ENCODE results near the gene WWTR1. TPM values are rescaled to one million over a fixed set of nuclear protein-coding genes. Genes with fewer than 3 reads are reported as not detected.

Gene WWTR1
- 100 to 1,000 TPM in 1 of 10 donors, 10 to 100 TPM in 9; 62.6 to 110 (median 72.5) TPM for polyA plus RNA-seq (ENCODE audit: insufficient read length in 10 of 10)
- long read RNA-seq, donor 1, transcript WWTR1-201 (7 exons, 2,103 nt) = major isoform, 12 of 13 reads
- long read RNA-seq, donor 1, partial matches to known transcripts = 0 of 13 reads
- long read RNA-seq, donor 1, other reads (novel, unspliced or antisense) = 0 of 13 reads
- long read RNA-seq, donor 2, transcript WWTR1-201 (7 exons, 2,103 nt) = major isoform, 7 of 8 reads
- long read RNA-seq, donor 2, partial matches to known transcripts = 0 of 8 reads
- long read RNA-seq, donor 2, other reads (novel, unspliced or antisense) = 0 of 8 reads
- long read RNA-seq, donor 3 = 0 reads
- long read RNA-seq, donor 4, partial matches to known transcripts = 0 of 2 reads
- long read RNA-seq, donor 4, other reads (novel, unspliced or antisense) = 0 of 2 reads
- long read RNA-seq, donor 5, transcript WWTR1-201 (7 exons, 2,103 nt) = major isoform, 12 of 43 reads
- long read RNA-seq, donor 5, partial matches to known transcripts = 29 of 43 reads
- long read RNA-seq, donor 5, other reads (novel, unspliced or antisense) = 0 of 43 reads
- long read RNA-seq, donor 6, transcript WWTR1-201 (7 exons, 2,103 nt) = major isoform, 11 of 13 reads
- long read RNA-seq, donor 6, partial matches to known transcripts = 0 of 13 reads
- long read RNA-seq, donor 6, other reads (novel, unspliced or antisense) = 0 of 13 reads
- long read RNA-seq, donor 7, transcript WWTR1-201 (7 exons, 2,103 nt) = major isoform, 8 of 8 reads
- long read RNA-seq, donor 7, partial matches to known transcripts = 0 of 8 reads
- long read RNA-seq, donor 7, other reads (novel, unspliced or antisense) = 0 of 8 reads
- long read RNA-seq, donor 8, transcript WWTR1-201 (7 exons, 2,103 nt) = major isoform, 9 of 11 reads
- long read RNA-seq, donor 8, partial matches to known transcripts = 0 of 11 reads
- long read RNA-seq, donor 8, other reads (novel, unspliced or antisense) = 0 of 11 reads
- long read RNA-seq, donor 9, partial matches to known transcripts = 0 of 1 reads
- long read RNA-seq, donor 9, other reads (novel, unspliced or antisense) = 0 of 1 reads

GRCh38 chr3:149657926-149658743 lies at the start of gene WWTR1:
TSS of gene WWTR1 (minus strand) at chr3:149658025. CDS start at chr3:149657306, 719 bp downstream.
- peak; percentile 94 to 97 (median 97) for DNase-seq

- DNase-seq = peak; percentile 89 to 96 (median 91)
Measured at GRCh38 chr3:149706905-149707304, 49.1 kb upstream of the WWTR1 start.

- no peak for DNase-seq
Measured at GRCh38 chr3:149705416-149705815, 47.6 kb upstream of the WWTR1 start.

GRCh38 chr3:149703466-149703865 lies 45.6 kb upstream of the WWTR1 start:
- peak in 2 of 3 donors; percentile 24 to 34 for DNase-seq

GRCh38 chr3:149702691-149703441 lies 45.0 kb upstream of the WWTR1 start:
- DNase-seq = peak in 2 of 3 donors; percentile 60 to 82

- no peak for DNase-seq
Measured at GRCh38 chr3:149701977-149702350, 44.1 kb upstream of the WWTR1 start.

GRCh38 chr3:149701206-149701976 lies 43.6 kb upstream of the WWTR1 start:
- DNase-seq = no peak

- DNase-seq = no peak
Measured at GRCh38 chr3:149688122-149688757, 30.4 kb upstream of the WWTR1 start.

GRCh38 chr3:149686996-149687395 lies 29.2 kb upstream of the WWTR1 start:
- no peak for DNase-seq

- no peak for DNase-seq
Measured at GRCh38 chr3:149678351-149678950, 20.6 kb upstream of the WWTR1 start.

GRCh38 chr3:149673393-149673792 lies 15.6 kb upstream of the WWTR1 start:
- DNase-seq = peak in 1 of 3 donors; percentile 21

GRCh38 chr3:149670742-149671492 lies 13.1 kb upstream of the WWTR1 start:
- no peak for DNase-seq

- no peak for DNase-seq
Measured at GRCh38 chr3:149667576-149667975, 9.8 kb upstream of the WWTR1 start.

GRCh38 chr3:149663966-149664365 lies 6.1 kb upstream of the WWTR1 start:
- no peak for DNase-seq

GRCh38 chr3:149662240-149662887 lies 4.5 kb upstream of the WWTR1 start:
- no peak for DNase-seq

- DNase-seq = no peak
Measured at GRCh38 chr3:149660462-149660861, 2.6 kb upstream of the WWTR1 start.

GRCh38 chr3:149658744-149659497 lies 1.1 kb upstream of the WWTR1 start:
- DNase-seq = no peak
